Neural cell (in vitro differentiated cells): ENCODE data around the gene ANKRD33B. TPM values are rescaled to one million over a fixed set of nuclear protein-coding genes. Genes with fewer than 3 reads are reported as not detected.

Experiments used
- H2AFZ ChIP-seq: fragments of 200-600, 300-800 bp; sonication (generic), shearing (Covaris generic); 2 replicates; pipeline ENCODE4 v1.6.0; 2014; ENCODE audit warnings: low read depth, mild to moderate bottlenecking, antibody characterized with exemption, low read length, moderate library complexity
- H3F3A ChIP-seq: fragments of 200-600 bp; shearing (Covaris generic); 2 replicates; pipeline ENCODE4 v1.6.1; 2016; ENCODE audit warnings: mild to moderate bottlenecking, moderate library complexity, mixed read lengths, antibody characterized with exemption, low read length; ENCODE audit not compliant: insufficient read depth, poor library complexity, severe bottlenecking
- H3K27ac ChIP-seq: fragments of 200-600, 300-800 bp; sonication (generic), shearing (Covaris generic); 2 replicates; pipeline ENCODE4 v1.5.1; 2014; ENCODE audit warnings: mild to moderate bottlenecking, low read length, moderate library complexity
- H3K27me3 ChIP-seq: fragments of 300-800, 200-600 bp; sonication (generic), shearing (Covaris generic); 2 replicates; pipeline ENCODE4 v1.6.0; 2014; ENCODE audit warnings: mild to moderate bottlenecking, low read depth, low read length, moderate library complexity; ENCODE audit not compliant: insufficient read depth
- H3K36me3 ChIP-seq: fragments of 300-800, 200-600 bp; sonication (generic), shearing (Covaris generic); 2 replicates; pipeline ENCODE4 v1.5.1; 2014; ENCODE audit warnings: mild to moderate bottlenecking, antibody characterized with exemption, low read length, moderate library complexity; ENCODE audit not compliant: insufficient read depth
- H3K4me2 ChIP-seq: fragments of 300-800, 200-600 bp; sonication (generic), shearing (Covaris generic); 2 replicates; pipeline ENCODE4 v1.6.0; 2014; ENCODE audit warnings: mild to moderate bottlenecking, low read length
- H3K4me3 ChIP-seq: fragments of 300-800, 200-600 bp; sonication (generic), shearing (Covaris generic); 2 replicates; pipeline ENCODE4 v1.5.1; 2014; ENCODE audit warnings: mild to moderate bottlenecking, low read length, moderate library complexity
- H3K79me2 ChIP-seq: fragments of 200-600 bp; shearing (Covaris generic); replicated peaks from 2 replicates; pipeline ENCODE4 v1.6.0; 2014; ENCODE audit warnings: mild to moderate bottlenecking, low read length, moderate library complexity; ENCODE audit not compliant: insufficient read depth
- H3K9ac ChIP-seq: fragments of 300-800, 200-600 bp; sonication (generic), shearing (Covaris generic); 2 replicates; pipeline ENCODE4 v1.6.1; 2016; ENCODE audit warnings: mild to moderate bottlenecking, low read length, mixed read lengths
- H3K9me2 ChIP-seq: fragments of 200-600 bp; shearing (Covaris generic); 2 replicates; pipeline ENCODE4 v1.6.1; 2016; ENCODE audit warnings: mild to moderate bottlenecking, low read length, mixed read lengths; ENCODE audit not compliant: insufficient read depth
- H3K9me3 ChIP-seq: fragments of 200-600, 300-800 bp; sonication (generic), shearing (Covaris generic); 2 replicates; pipeline ENCODE4 v1.6.1; 2016; ENCODE audit warnings: mild to moderate bottlenecking, mixed run types, low read length, moderate library complexity, mixed read lengths
- H4K20me1 ChIP-seq: fragments of 200-600 bp; shearing (Covaris generic); 2 replicates; pipeline ENCODE4 v1.6.1; 2016; ENCODE audit warnings: mild to moderate bottlenecking, mixed run types; ENCODE audit not compliant: insufficient read depth
- CTCF ChIP-seq: fragments of 450-650 bp; IDR thresholded peaks from 2 replicates; pipeline ENCODE4 v1.5.1; 2014; ENCODE audit warnings: antibody characterized with exemption, mild to moderate bottlenecking, moderate library complexity; ENCODE audit not compliant: poor library complexity, severe bottlenecking
- EP300 ChIP-seq: fragments of 450-650 bp; conservative IDR thresholded peaks from 2 replicates; pipeline ENCODE4 v1.6.1; 2014; ENCODE audit warnings: antibody characterized with exemption, mild to moderate bottlenecking, moderate library complexity; ENCODE audit not compliant: poor library complexity, severe bottlenecking
- EZH2 ChIP-seq: fragments of 200-600, 300-800 bp; shearing (Covaris generic), sonication (generic); IDR thresholded peaks from 2 replicates; pipeline ENCODE4 v1.6.1; 2014; ENCODE audit warnings: antibody characterized with exemption, low read length, borderline replicate concordance, mild to moderate bottlenecking; ENCODE audit not compliant: insufficient read depth, poor library complexity, severe bottlenecking
- MXI1 ChIP-seq: fragments of 450-650 bp; conservative IDR thresholded peaks from 2 replicates; pipeline ENCODE4 v1.6.1; 2014; ENCODE audit warnings: antibody characterized with exemption, mild to moderate bottlenecking; ENCODE audit not compliant: poor library complexity, severe bottlenecking
- POLR2AphosphoS5 ChIP-seq: IDR thresholded peaks from 2 replicates; pipeline ENCODE4 v1.6.1; 2012
- RAD21 ChIP-seq: fragments of 450-650 bp; conservative IDR thresholded peaks from 2 replicates; pipeline ENCODE4 v1.6.1; 2014; ENCODE audit warnings: antibody characterized with exemption, mild to moderate bottlenecking, moderate library complexity
- REST ChIP-seq: IDR thresholded peaks from 2 replicates; pipeline ENCODE4 v1.6.1; 2012; ENCODE audit warnings: borderline replicate concordance
- SMC3 ChIP-seq: fragments of 450-650 bp; conservative IDR thresholded peaks from 2 replicates; pipeline ENCODE4 v1.6.1; 2014; ENCODE audit warnings: antibody characterized with exemption, mild to moderate bottlenecking, moderate library complexity; ENCODE audit not compliant: poor library complexity
- TAF1 ChIP-seq: IDR thresholded peaks from 2 replicates; pipeline ENCODE4 v1.6.1; 2012; ENCODE audit warnings: low read depth
- polyA plus RNA-seq: library from polyadenylated mRNA; depleted of rRNA; stranded (reverse); fragments of >200 nt; gene quantifications from 2 replicates; pipeline ENCODE4 v1.2.3, GENCODE V29; 2014

ANKRD33B gene
- polyA plus RNA-seq, 1 donor from 2014 or later = not detected

GRCh38 chr5:10595293-10595671 is 31.4 kb downstream of the ANKRD33B start:
- Histone ChIP-seq H4K20me1 (no peaks in the 10 kb centered on the region), H3K4me3 (no peak overlapping the region), H3K9ac (no peak overlapping the region), H3K27ac (no peak overlapping the region), H3K9me2 (no peaks in the 10 kb centered on the region), H3K27me3 (no peaks in the 10 kb centered on the region), H3K4me2 (no peak overlapping the region), H3K9me3 (no peaks in the 10 kb centered on the region), H2AFZ (no peak overlapping the region), H3F3A (no peaks in the 10 kb centered on the region), H3K79me2 (no peaks in the 10 kb centered on the region), H3K36me3 (no peaks in the 10 kb centered on the region)
- no peak for TF ChIP-seq EP300
- no peak for TF ChIP-seq MXI1
- TF ChIP-seq POLR2AphosphoS5 = no peak
- TF ChIP-seq RAD21 = no peak
- no peak for TF ChIP-seq EZH2
- TF ChIP-seq TAF1 = no peak
- no peak for TF ChIP-seq CTCF
- TF ChIP-seq REST = no peak
- no peak for TF ChIP-seq SMC3

GRCh38 chr5:10595672-10596309 is 31.9 kb downstream of the ANKRD33B start:
- Histone ChIP-seq H3K4me3 (no peak overlapping the region), H3K4me2 (no peak overlapping the region), H2AFZ (no peak overlapping the region), H3K27me3 (no peaks in the 10 kb centered on the region), H3K36me3 (no peaks in the 10 kb centered on the region), H3F3A (no peaks in the 10 kb centered on the region), H4K20me1 (no peaks in the 10 kb centered on the region), H3K79me2 (no peaks in the 10 kb centered on the region), H3K9me2 (no peaks in the 10 kb centered on the region), H3K27ac (no peak overlapping the region), H3K9ac (no peak overlapping the region), H3K9me3 (no peaks in the 10 kb centered on the region)
- no peak for TF ChIP-seq EP300
- no peak for TF ChIP-seq RAD21
- TF ChIP-seq CTCF = no peak
